Gastrocnemius medialis (tissue), 4 donors: ENCODE data around the gene EPM2A.

Experiments
- POLR2A ChIP-seq, 2 donors: fragments of 450-650 bp; IDR thresholded peaks; one replicate each; pipeline ENCODE4 v1.6.1; 2017; ENCODE audit warnings: antibody characterized with exemption in 2 of 2, mild to moderate bottlenecking in 2 of 2, moderate library complexity in 2 of 2
- TF ChIP-seq, protein P1 (sequence below), 5 experiments: fragments of 450-650 bp in 3 of 5; fragments of 200-600 bp in 2 of 5; sonication (generic) in 2 of 5; IDR thresholded peaks in 4 of 5; conservative IDR thresholded peaks in 1 of 5; 1 replicate in 4 of 5; 2 replicates in 1 of 5; pipeline ENCODE4 v1.5.1; 2016 to 2019; ENCODE audit warnings: antibody characterized with exemption in 5 of 5, mild to moderate bottlenecking in 3 of 5, moderate library complexity in 3 of 5

DNA sequence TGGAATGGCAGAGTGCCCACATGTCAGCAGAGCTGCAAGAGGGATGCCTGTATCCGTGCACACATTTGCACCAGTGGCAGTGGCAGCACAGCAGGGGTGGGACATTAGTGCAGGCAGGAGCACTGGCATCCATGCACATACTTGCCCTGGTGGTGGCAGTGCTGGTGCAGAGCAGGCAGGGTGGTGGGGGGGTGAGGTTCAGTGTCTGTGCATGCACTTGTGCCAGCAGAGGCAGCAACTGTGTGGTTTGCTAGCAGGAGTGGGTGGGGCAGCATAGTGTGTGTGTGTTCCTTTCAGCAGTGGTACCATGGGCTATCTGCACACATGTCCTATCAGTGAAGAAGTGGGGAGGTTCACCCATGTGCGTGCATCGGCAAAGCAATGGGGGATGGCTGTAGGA lies 151.6 kb downstream of the EPM2A start:
- TF ChIP-seq POLR2A (IDR thresholded peaks at IDR 0.05), result no peak
- TF ChIP-seq, protein P1, sequence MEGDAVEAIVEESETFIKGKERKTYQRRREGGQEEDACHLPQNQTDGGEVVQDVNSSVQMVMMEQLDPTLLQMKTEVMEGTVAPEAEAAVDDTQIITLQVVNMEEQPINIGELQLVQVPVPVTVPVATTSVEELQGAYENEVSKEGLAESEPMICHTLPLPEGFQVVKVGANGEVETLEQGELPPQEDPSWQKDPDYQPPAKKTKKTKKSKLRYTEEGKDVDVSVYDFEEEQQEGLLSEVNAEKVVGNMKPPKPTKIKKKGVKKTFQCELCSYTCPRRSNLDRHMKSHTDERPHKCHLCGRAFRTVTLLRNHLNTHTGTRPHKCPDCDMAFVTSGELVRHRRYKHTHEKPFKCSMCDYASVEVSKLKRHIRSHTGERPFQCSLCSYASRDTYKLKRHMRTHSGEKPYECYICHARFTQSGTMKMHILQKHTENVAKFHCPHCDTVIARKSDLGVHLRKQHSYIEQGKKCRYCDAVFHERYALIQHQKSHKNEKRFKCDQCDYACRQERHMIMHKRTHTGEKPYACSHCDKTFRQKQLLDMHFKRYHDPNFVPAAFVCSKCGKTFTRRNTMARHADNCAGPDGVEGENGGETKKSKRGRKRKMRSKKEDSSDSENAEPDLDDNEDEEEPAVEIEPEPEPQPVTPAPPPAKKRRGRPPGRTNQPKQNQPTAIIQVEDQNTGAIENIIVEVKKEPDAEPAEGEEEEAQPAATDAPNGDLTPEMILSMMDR (IDR thresholded peaks at IDR 0.05 in 4 of 5, conservative IDR thresholded peaks at IDR 0.05 in 1 of 5), result no peak
